HepG2 (cell line): Measurements from ENCODE around the gene EIF5. TPM values are rescaled to one million over a fixed set of nuclear protein-coding genes. Genes with fewer than 3 reads are reported as not detected.

Experiments
- ATAC-seq: fragments of 200-7000 bp; cut with Tn5 transposase; 3 replicates; pipeline ENCODE4 v1.9.1; 2020; ENCODE audit warnings: mild to moderate bottlenecking, moderate library complexity
- BruUV-seq: library from RNA; stranded (reverse); fragments of 400-500 nt; replicated peaks from 2 replicates; lab custom pipeline; 2021; lab: Mats Ljungman, UMichigan
- CTCF ChIA-PET: fragments of 300-600 bp; formaldehyde crosslinking; extraction: SDS; loops from one replicate; lab custom pipeline; 2021; ENCODE audit warnings: low total read pairs, inconsistent platforms, low intra/inter-chr PET ratio; lab: Yijun Ruan, JAX
- POLR2A ChIA-PET: fragments of 350-600 bp; sonication (Branson Sonifier 250); formaldehyde crosslinking; loops from one replicate; lab custom pipeline; 2020; ENCODE audit warnings: antibody characterized with exemption, inconsistent platforms; lab: Yijun Ruan, JAX
- DNase-seq: peaks from one replicate; pipeline ENCODE4 v3.0.0-alpha.2; 2015; ENCODE audit warnings: low spot score
- FAIRE-seq: peaks from 3 replicates; lab custom pipeline; 2011; peaks lifted over from hg19 to GRCh38; lab: Jason Lieb, UNC
- H2AFZ ChIP-seq: one replicate; pipeline ENCODE4 v1.6.1; 2011; ENCODE audit warnings: low read length, inconsistent platforms
- H3K27ac ChIP-seq: fragments of 300-600 bp; 3 replicates; pipeline ENCODE4 v1.8.0; 2011; ENCODE audit warnings: mixed run types, mild to moderate bottlenecking, mixed read lengths, low read length, inconsistent platforms; ENCODE audit not compliant: insufficient read depth; ENCODE audit errors: extremely low read length
- H3K27me3 ChIP-seq, 2 experiments: fragments of 200-600 bp in 1 of 2; 2 replicates in 1 of 2; 3 replicates in 1 of 2; pipeline versions ENCODE4 v1.6.0 to v1.8.0; 2011; ENCODE audit warnings: low read length in 2 of 2, mild to moderate bottlenecking in 2 of 2, moderate library complexity in 2 of 2, inconsistent platforms in 1 of 2; ENCODE audit not compliant: insufficient read depth in 2 of 2, control insufficient read depth in 1 of 2
- H3K36me3 ChIP-seq, 2 experiments: fragments of 200-600 bp in 1 of 2; replicated peaks in 1 of 2; 2 replicates in 1 of 2; 3 replicates in 1 of 2; pipeline versions ENCODE4 v1.5.1 to v1.8.0; 2011; ENCODE audit warnings: low read length in 2 of 2, inconsistent platforms in 1 of 2; ENCODE audit not compliant: insufficient read depth in 2 of 2, control insufficient read depth in 1 of 2
- H3K4me1 ChIP-seq: 2 replicates; pipeline ENCODE4 v1.5.1; 2012; ENCODE audit warnings: low read length, inconsistent platforms; ENCODE audit not compliant: insufficient read depth
- H3K4me2 ChIP-seq: 2 replicates; pipeline ENCODE4 v1.6.0; 2011; ENCODE audit warnings: low read depth, low read length, inconsistent platforms
- H3K4me3 ChIP-seq, 3 experiments: fragments of 200-600 bp in 1 of 3; sonication (generic), shearing (Covaris generic) in 1 of 3; replicated peaks in 1 of 3; 2 replicates each; pipeline ENCODE4 v1.5.1; 2011 to 2016; ENCODE audit warnings: low read length in 3 of 3, inconsistent platforms in 2 of 3, low read depth in 2 of 3, mild to moderate bottlenecking in 2 of 3, control low read depth in 1 of 3, mixed read lengths in 1 of 3; ENCODE audit not compliant: insufficient read depth in 1 of 3
- H3K79me2 ChIP-seq: one replicate; pipeline ENCODE4 v1.6.1; 2011; ENCODE audit warnings: low read length, inconsistent platforms; ENCODE audit not compliant: insufficient read depth
- H3K9ac ChIP-seq: 2 replicates; pipeline ENCODE4 v1.6.0; 2011; ENCODE audit warnings: mild to moderate bottlenecking, low read depth, low read length, inconsistent platforms; ENCODE audit not compliant: insufficient read depth
- H3K9me3 ChIP-seq: 2 replicates; pipeline ENCODE4 v1.5.1; 2012; ENCODE audit warnings: mild to moderate bottlenecking, low read length
- H4K20me1 ChIP-seq: 2 replicates; pipeline ENCODE4 v1.6.0; 2011; ENCODE audit warnings: inconsistent platforms, mild to moderate bottlenecking, low read length, moderate library complexity; ENCODE audit not compliant: insufficient read depth
- BCLAF1 ChIP-seq: fragments of 450-650 bp; IDR thresholded peaks from 2 replicates; pipeline ENCODE4 v1.6.1; 2017; ENCODE audit warnings: mild to moderate bottlenecking
- FIP1L1 ChIP-seq: fragments of 200-400 bp; formaldehyde crosslinking; IDR thresholded peaks from 2 replicates; pipeline ENCODE4 v1.6.1; 2018; ENCODE audit warnings: low read depth, mild to moderate bottlenecking, low read length, moderate library complexity, borderline replicate concordance; ENCODE audit not compliant: insufficient read depth
- KDM1A ChIP-seq: IDR thresholded peaks from 2 replicates; pipeline ENCODE4 v1.6.1; 2016; ENCODE audit warnings: missing compliant biosample characterization
- NFKBIZ ChIP-seq: IDR thresholded peaks from 2 replicates; pipeline ENCODE4 v1.6.1; 2018; ENCODE audit warnings: missing genetic modification reagents, missing compliant biosample characterization
- SALL1 ChIP-seq: sonication (generic); formaldehyde crosslinking; IDR thresholded peaks from 2 replicates; pipeline ENCODE4 v1.8.0; 2022; ENCODE audit warnings: mild to moderate bottlenecking, missing genetic modification reagents
- SUZ12 ChIP-seq: fragments of 150-350 bp; IDR thresholded peaks from 2 replicates; pipeline ENCODE4 v1.6.1; 2014; ENCODE audit warnings: low read depth, low read length
- ZFP37 ChIP-seq: sonication (generic); formaldehyde crosslinking; IDR thresholded peaks from 2 replicates; pipeline ENCODE4 v1.4.0; 2020; ENCODE audit warnings: missing genetic modification reagents, borderline replicate concordance
- ZFP90 ChIP-seq: sonication (generic); formaldehyde crosslinking; IDR thresholded peaks from 2 replicates; pipeline ENCODE4 v1.8.0; 2022; ENCODE audit warnings: missing genetic modification reagents, mild to moderate bottlenecking, inconsistent platforms, borderline replicate concordance
- ZNF446 ChIP-seq: sonication (generic); formaldehyde crosslinking; IDR thresholded peaks from 2 replicates; pipeline ENCODE4 v1.5.0; 2020; ENCODE audit warnings: mild to moderate bottlenecking, missing genetic modification reagents
- ZNF496 ChIP-seq: sonication (generic); formaldehyde crosslinking; IDR thresholded peaks from 2 replicates; pipeline ENCODE4 v1.8.1; 2023; ENCODE audit warnings: mild to moderate bottlenecking, moderate library complexity, missing genetic modification reagents; ENCODE audit not compliant: insufficient replicate concordance
- ZNF605 ChIP-seq: sonication (generic); formaldehyde crosslinking; IDR thresholded peaks from 2 replicates; pipeline ENCODE4 v1.8.0; 2022; ENCODE audit warnings: mild to moderate bottlenecking, missing genetic modification reagents
- ZNF788 ChIP-seq: sonication (generic); formaldehyde crosslinking; IDR thresholded peaks from 2 replicates; pipeline ENCODE4 v1.5.0; 2020; ENCODE audit warnings: mild to moderate bottlenecking, missing genetic modification reagents, borderline replicate concordance
- WGBS: methylation state at CpG from one replicate; pipeline ENCODE4 v1.1.6; 2017; ENCODE audit warnings: low lambda C conversion rate; 5-methylcytosine and 5-hydroxymethylcytosine counted together
- in situ Hi-C: cut with HindIII; loops from 2 replicates; pipeline ENCODE4 v1.10.0; 2017; ENCODE audit warnings: low pct_unique_long_range_greater_than_20kb; ENCODE audit not compliant: extremely low pct_ligation_motif_present
- intact Hi-C: fragments of 100-400 bp; cut with micrococcal nuclease; formaldehyde crosslinking; loops from one replicate; pipeline ENCODE4 v1.10.0; 2022; ENCODE audit not compliant: unreplicated experiment
- polyA plus RNA-seq, 8 experiments: library from polyadenylated mRNA; depleted of rRNA in 3 of 8; stranded (reverse) in 7 of 8; unstranded in 1 of 8; fragments of >200 nt; fragmentation: Illumina TruSeq in 4 of 8; extraction: Trizol in 4 of 8; gene quantifications; 2 replicates each; pipeline versions ENCODE4 v1.2.1 to v1.2.3, GENCODE V29; 2011 to 2016; ENCODE audit warnings: low read depth in 4 of 8, missing spikeins in 1 of 8, mixed read lengths in 1 of 8; ENCODE audit not compliant: insufficient read depth in 1 of 8
- total RNA-seq, 5 experiments: library from RNA; depleted of rRNA; stranded (reverse); fragments of >200 nt; fragmentation: Illumina TruSeq; extraction: Trizol; gene quantifications; 2 replicates each; pipeline ENCODE4 v1.2.3, GENCODE V29; 2016; ENCODE audit warnings: low read depth in 1 of 5

The EIF5 gene
- total and polyA plus RNA-seq, 2 of the 13 experiments (the other 11 are each of a cell fraction or from before 2014, with no cell fraction given): 189 to 281 TPM

GRCh38 chr14:103392572-103392971, 58.5 kb downstream of the EIF5 start:
- CTCF ChIA-PET: no interaction called here
- Histone ChIP-seq H4K20me1 (peaks cover 64% of the 10 kb centered on the region), H3K9ac (no peak overlapping the region), H3K4me3 (no peak overlapping the region), H3K27me3 (no peaks in the 10 kb centered on the region), H3K4me2 (no peak overlapping the region), H2AFZ (no peak overlapping the region), H3K36me3 (peaks cover 0 to 4% of the 10 kb centered on the region in 2 experiments; a peak in 1 of 5 replicates), H3K9me3 (no peaks in the 10 kb centered on the region), H3K4me1 (peaks cover 60% of the 10 kb centered on the region), H3K79me2 (peaks cover 87% of the 10 kb centered on the region), H3K27ac (no peak overlapping the region)
- TF ChIP-seq ZFP37 (CRISPR knock-in tag): no peak
- TF ChIP-seq FIP1L1: no peak
- no peak for TF ChIP-seq ZNF605
- TF ChIP-seq ZNF788: no peak
- no peak for TF ChIP-seq NFKBIZ (CRISPR knock-in tag)
- no peak for TF ChIP-seq ZFP90 (CRISPR knock-in tag)
- POLR2A ChIA-PET: no interaction called here
- BruUV-seq: no TSS peak
- ATAC-seq (no peak), DNase-seq (no peak), FAIRE-seq (no peak)
- 97% methylated on average over 8 of the region's 8 CpGs for WGBS
- in situ Hi-C loops: no loop called here
- intact Hi-C loops: no loop called here

DNA sequence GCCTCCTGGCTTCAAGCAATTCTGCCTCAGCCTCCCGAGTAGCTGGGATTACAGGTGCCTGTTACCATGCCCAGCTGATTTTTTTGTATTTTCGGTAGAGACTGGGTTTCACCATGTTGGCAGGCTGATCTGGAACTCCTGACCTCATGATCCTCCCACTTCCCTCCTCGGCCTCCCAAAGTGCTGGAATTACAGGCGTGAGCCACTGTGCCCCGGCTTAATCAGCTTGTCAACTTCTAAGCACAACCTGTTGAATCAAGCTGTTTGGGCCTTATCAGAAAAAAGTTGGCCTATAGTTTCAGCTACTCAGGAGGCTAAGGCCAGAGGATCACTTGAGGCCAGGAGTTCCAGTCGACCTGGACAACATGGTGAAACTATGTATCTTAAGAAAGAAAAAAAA, 59.0 kb downstream of the EIF5 start:
- in situ Hi-C loops: no loop called here
- no peak overlapping the region for H3K27ac ChIP-seq
- TF ChIP-seq BCLAF1: no peak
- TF ChIP-seq ZNF496: no peak
- no peak for TF ChIP-seq SUZ12
- TF ChIP-seq ZNF446: no peak
- TF ChIP-seq KDM1A (CRISPR knock-in tag): no peak
- no peak for TF ChIP-seq ZFP90 (CRISPR knock-in tag)
- TF ChIP-seq SALL1 (CRISPR knock-in tag): no peak
- TF ChIP-seq, all 625 proteins: peak for 0
- Histone ChIP-seq H3K4me1 (peaks cover 55% of the 10 kb centered on the region), H3K27me3 (no peaks in the 10 kb centered on the region), H3K4me3 (no peak overlapping the region), H3K9me3 (no peaks in the 10 kb centered on the region), H3K9ac (no peak overlapping the region), H3K36me3 (peaks cover 0 to 4% of the 10 kb centered on the region in 2 experiments; a peak in 1 of 5 replicates), H4K20me1 (peaks cover 65% of the 10 kb centered on the region), H2AFZ (no peak overlapping the region), H3K79me2 (peaks cover 87% of the 10 kb centered on the region), H3K4me2 (no peak overlapping the region)
- ChIA-PET CTCF (no interaction called here), POLR2A (no interaction called here)
- WGBS: 88% methylated on average over 6 of the region's 6 CpGs
- ATAC-seq (no peak), DNase-seq (no peak), FAIRE-seq (no peak)
- no TSS peak for BruUV-seq
- intact Hi-C loops: no loop called here
